Measurements from ENCODE around the gene GRIK4.

GRCh38 chr11:120611581-120611980, 100.0 kb downstream of the GRIK4 start:
- TF ChIP-seq RAD21 (CRISPR knock-in tag; conservative IDR thresholded peaks at IDR 0.05 in 1 of 2, IDR thresholded peaks at IDR 0.05 in 1 of 2) (no peak), PTRF (tag; IDR thresholded peaks at IDR 0.05) (no peak), ZKSCAN1 (IDR thresholded peaks at IDR 0.05; ENCODE audit: low read depth, low read length) (no peak), POLR2A (conservative IDR thresholded peaks at IDR 0.05) (no peak), TRIM24 (IDR thresholded peaks at IDR 0.05) (no peak), ZBTB8A (IDR thresholded peaks at IDR 0.05; ENCODE audit: partially characterized antibody) (no peak), ZNF316 (IDR thresholded peaks at IDR 0.05) (no peak), REST (IDR thresholded peaks at IDR 0.05; ENCODE audit: borderline replicate concordance) (no peak), REST (CRISPR knock-in tag; IDR thresholded peaks at IDR 0.05; ENCODE audit: low read depth) (no peak), NELFE (IDR thresholded peaks at IDR 0.05; ENCODE audit: insufficient read depth, insufficient read length) (no peak), CHD4 (IDR thresholded peaks at IDR 0.05; ENCODE audit: insufficient read depth, insufficient replicate concordance, low read depth, low read length, poor library complexity, severe bottlenecking) (no peak)

Data from K562 (cell line).